AG09319 (cell line): ENCODE results near the gene TIMM17B.
A peak's percentile ranks its signal among the peaks of the same experiment; 100 is the strongest.
"Not testable (repeated sequence)": the region's sequence is repeated elsewhere in the genome, so short reads cannot be mapped to it uniquely, and the experiment has no call there.

Experiments used
- DNase-seq: peaks from one replicate; pipeline ENCODE4 v3.0.0-alpha.2; 2010; ENCODE audit warnings: low read depth; ENCODE audit errors: extremely low read depth
- TF ChIP-seq, protein P1 (sequence below): IDR thresholded peaks from 2 replicates; pipeline ENCODE4 v1.5.1; 2011; ENCODE audit warnings: low read depth, mild to moderate bottlenecking, inconsistent platforms, low read length, moderate library complexity

Gene TIMM17B

DNA sequence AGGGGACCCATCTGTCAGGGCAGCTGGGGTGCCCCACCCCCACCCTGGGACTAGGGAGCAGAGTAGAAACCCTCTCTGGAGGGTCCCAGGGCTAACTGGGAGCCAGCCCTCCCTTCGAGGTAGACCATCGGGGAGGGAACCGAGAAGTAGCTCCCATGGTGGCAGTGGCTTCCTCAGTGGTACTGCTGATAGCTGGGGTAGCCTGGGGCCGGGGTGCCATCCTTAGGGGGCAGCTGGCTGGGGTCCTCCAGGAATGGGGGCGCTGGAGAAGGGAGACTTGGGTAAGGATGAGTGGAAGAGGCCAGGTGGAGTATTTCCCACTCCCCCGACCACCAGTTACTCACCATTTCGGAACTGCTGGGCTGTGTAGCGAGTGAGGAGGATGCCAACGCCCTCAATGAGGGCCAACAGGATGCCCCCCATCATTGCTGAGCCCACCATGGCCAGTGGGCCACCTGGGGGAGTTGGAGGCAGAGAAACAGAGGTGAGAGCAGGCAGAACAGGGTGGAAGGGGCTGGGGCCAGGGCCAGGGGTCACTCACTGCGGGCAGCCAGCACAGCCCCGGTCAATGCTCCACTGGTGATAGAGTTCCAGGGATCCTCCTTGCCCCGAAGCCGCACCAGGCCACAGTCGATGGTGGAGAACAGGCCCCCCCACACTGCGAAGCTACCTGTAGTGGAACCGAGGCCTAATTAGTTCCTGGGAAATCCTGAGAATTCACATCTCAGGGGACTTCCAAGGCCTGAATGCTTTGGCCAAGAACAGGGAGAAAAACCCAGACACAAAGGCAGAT lies 3.8 kb downstream of the TIMM17B start:
- DNase-seq: no peak
- TF ChIP-seq, protein P1, sequence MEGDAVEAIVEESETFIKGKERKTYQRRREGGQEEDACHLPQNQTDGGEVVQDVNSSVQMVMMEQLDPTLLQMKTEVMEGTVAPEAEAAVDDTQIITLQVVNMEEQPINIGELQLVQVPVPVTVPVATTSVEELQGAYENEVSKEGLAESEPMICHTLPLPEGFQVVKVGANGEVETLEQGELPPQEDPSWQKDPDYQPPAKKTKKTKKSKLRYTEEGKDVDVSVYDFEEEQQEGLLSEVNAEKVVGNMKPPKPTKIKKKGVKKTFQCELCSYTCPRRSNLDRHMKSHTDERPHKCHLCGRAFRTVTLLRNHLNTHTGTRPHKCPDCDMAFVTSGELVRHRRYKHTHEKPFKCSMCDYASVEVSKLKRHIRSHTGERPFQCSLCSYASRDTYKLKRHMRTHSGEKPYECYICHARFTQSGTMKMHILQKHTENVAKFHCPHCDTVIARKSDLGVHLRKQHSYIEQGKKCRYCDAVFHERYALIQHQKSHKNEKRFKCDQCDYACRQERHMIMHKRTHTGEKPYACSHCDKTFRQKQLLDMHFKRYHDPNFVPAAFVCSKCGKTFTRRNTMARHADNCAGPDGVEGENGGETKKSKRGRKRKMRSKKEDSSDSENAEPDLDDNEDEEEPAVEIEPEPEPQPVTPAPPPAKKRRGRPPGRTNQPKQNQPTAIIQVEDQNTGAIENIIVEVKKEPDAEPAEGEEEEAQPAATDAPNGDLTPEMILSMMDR: no peak

DNA sequence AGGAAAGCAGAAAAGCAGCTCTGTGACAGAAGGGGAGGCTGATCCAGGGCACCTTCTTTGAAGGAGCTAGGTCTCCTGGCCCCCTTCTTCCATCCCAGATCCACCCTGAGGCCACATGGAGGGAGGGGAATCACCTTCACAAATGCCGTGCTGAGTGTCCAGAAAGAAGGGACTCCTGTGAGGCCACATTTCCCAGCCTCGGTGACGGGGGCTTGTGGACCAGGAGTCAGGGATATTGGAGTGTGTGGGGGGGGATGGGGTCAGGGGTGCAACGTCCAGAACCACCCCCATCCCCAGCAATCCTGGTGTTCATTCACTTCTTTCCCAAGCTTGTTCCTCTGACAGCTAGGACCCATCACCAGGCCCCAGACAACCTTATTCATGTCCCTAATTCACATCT lies 4.7 kb downstream of the TIMM17B start:
- TF ChIP-seq, protein P1: no peak
- DNase-seq: no peak

DNA sequence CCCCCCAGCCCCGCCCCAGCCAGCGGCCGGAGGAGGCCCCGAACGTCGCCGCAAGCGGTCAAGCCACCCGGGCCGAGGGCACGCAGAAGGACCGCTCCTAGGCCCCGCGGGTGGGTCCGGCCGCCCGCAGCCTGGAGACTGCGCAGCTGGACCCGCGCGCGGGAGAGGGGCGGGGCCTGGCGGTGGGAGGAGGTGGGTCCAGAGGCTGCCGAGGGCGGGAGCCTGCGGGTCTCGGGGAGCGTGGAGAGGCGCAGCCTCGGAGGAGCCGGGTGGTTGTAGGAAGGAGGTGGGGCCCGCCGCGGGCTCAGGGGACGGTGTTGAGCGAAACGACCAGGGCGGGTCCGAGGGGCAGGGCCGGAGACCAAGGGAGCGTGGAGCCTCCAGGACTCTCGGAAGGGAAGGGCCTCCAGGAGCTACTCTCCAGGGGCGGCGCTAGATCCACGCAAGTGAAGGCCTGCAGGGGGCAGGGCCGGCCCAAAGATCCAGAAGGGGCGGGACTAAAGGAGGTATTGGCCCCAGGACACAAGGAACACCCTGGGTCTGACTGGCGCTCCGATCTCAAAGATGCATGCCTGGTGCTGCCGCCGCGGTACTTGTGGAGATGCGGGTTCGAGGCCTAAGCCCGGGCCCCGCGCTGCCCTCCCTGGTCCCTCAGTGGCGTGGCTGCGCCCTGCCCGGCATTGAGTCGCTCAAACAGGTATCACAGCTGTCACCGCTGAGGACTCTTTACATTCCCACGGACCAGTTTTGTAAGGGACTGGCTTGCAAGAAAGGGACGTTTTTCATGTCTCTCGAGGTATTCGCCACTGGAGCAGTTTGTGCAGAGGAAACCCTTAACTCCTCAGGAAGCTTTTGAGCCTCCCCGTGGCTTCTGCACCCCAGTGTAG lies 5.9 kb downstream of the TIMM17B start:
- TF ChIP-seq, protein P1: peak; percentile 47
- peak; percentile 65 for DNase-seq

DNA sequence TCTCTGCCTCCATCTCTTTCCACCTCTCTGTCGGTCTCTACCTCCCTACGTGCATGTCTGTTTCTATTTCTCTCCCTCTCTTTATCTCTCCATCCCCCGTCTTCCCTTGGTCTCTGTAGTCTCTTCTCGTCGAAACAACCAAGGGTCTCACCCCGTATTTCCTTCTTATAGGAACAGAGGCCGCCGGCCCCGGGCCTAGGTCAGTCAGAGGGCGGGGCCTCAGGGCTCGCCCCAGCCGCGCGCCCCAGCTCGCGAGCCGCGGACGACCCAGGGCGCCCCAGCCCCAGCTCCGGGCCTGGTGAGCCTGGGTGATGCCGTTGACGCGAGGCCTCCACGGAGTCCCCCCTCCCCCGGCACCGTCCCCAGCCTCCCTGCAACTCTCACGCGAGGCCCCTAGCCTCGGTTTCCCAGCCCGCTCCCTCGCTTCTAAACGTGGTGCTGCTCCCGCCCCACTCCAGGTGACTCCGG lies 6.6 kb downstream of the TIMM17B start:
- TF ChIP-seq, protein P1: no peak
- DNase-seq: no peak

DNA sequence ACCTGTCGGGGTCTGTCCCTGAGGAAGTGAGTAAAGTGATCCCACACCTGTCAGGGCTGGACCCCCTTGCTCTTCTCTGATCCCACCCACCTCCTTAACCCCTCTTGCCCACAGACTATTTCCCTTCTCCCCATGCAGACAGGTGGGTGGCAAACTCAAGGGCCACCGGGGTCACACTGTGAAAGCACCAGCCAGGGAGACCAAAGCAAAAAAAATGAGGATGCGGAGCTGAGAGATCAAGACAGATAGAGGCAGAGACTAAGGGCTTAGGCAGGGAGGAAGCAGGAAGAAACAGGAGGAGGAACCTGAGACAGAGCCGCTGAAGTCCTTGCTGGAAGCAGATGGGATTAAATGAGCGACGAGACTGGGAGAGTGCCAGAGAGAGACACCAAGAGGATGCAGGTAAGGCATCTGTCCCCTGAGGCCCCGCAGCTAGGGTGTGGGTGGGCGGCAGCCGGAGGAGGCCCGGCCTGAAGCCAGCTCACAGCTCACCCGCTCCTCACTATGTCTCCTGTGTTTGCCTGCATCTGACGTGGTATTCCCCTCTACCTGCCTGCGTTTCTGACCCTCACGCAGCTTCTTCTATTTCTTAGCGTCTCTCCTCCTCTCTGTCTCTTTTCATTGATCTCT lies 7.2 kb downstream of the TIMM17B start:
- DNase-seq: no peak
- TF ChIP-seq, protein P1: no peak

DNA sequence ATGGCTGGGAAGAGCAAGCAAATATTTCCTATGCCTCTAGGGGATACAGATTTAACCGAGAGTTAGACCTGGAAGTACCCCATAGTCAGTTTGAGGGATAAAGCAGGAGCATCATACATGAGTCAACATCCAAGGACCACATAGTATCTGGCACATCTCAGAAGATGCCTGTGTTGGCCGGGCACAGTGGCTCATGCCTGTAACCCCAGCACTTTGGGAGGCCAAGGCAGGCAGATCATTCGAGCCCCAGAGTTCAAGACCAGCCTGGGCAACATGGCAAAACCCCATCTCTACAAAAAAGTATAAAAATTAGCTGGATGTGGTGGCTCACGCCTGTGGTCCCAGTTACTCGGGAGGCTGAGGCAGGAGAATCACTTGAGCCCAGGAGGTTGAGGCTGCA lies 11.0 kb downstream of the TIMM17B start:
- not testable (repeated sequence) for DNase-seq

DNA sequence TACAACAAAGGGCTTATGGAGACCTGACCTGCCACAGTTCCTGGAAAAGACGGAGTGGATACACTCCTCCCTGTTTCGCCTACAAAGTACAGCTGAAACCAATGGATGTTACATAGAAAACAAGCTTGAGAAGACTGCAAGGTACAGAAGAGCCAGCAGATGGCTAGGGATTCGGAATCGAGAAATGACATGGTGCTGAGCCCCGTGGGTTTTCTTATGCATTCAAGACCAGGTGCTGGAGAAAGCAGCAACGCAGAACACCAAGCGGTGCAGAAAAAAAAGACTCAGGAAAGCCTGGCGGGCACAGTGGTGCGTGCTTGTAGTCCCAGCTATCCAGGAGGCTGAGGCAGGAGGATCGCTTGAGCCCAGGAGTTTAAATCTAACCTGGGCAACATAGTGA lies 13.8 kb downstream of the TIMM17B start:
- DNase-seq: no peak
- TF ChIP-seq, protein P1: no peak

DNA sequence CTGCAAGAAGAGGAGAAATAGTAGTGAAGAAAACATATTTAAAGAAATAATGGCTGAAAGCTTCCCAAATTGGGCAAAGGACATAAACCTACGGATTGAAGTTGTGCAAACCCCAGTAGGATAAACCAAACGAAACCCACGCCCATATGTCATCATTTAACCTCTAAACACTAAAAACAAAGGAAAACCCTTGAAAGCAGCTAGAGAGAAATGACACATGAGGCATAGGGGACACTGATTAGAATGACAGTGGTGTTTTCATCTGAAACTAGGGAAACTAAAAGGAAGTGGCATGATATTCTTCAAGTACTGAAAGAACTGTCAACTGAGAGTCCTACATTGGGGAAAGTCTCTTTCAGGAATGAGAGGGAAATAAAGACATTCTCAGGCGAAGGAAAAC lies 20.6 kb downstream of the TIMM17B start:
- DNase-seq: not testable (repeated sequence)

DNA sequence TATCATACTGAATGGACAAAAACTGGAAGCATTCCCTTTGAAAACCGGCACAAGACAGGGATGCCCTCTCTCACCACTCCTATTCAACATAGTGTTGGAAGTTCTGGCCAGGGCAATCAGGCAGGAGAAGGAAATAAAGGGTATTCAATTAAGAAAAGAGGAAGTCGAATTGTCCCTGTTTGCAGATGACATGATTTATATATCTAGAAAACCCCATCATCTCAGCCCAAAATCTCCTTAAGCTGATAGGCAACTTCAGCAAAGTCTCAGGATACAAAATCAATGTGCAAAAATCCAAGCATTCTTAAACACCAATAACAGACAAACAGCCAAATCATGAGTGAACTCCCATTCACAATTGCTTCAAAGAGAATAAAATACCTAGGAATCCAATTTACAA lies 25.6 kb downstream of the TIMM17B start:
- DNase-seq: not testable (repeated sequence)
